ENCODE measurements around the gene PPP1CC.

PPP1CC gene

DNA sequence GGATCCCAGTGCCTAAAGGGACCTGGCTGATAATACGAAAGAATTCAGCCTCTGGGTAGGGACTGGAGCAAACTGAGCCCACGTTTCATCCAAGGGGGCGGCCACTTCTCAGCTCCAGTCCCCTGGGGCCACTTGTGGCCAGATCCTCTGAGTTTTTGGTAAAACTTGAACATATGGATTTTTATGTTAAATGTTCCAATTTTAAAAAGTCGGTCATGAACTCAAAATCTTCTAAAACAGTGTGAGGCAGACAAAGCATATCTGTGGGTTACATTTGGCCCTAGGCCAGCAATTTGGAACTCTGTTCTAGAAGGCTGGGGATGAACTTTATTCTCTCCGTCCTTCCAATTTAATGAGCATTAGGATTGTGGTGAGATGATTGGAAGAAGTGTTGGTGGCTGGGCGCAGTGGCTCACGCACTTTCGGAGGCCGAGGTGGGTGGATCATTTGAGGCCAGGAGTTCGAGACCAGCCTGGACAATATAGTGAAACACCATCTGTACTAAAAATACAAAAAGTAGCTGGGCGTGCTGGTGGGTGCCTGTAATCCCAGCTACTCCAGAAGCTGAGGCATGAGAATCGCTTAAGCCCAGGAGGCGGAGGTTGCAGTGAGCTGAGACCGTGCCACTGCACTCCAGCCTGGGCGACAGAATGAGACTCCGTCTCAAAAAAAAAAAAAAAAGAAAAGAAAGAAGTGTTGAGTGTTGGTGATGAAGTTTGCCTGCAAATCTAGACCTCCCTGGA is 3.0 kb upstream of the PPP1CC start:
- no peak for DNase-seq (ENCODE audit: low spot score)
- TF ChIP-seq, protein P1, sequence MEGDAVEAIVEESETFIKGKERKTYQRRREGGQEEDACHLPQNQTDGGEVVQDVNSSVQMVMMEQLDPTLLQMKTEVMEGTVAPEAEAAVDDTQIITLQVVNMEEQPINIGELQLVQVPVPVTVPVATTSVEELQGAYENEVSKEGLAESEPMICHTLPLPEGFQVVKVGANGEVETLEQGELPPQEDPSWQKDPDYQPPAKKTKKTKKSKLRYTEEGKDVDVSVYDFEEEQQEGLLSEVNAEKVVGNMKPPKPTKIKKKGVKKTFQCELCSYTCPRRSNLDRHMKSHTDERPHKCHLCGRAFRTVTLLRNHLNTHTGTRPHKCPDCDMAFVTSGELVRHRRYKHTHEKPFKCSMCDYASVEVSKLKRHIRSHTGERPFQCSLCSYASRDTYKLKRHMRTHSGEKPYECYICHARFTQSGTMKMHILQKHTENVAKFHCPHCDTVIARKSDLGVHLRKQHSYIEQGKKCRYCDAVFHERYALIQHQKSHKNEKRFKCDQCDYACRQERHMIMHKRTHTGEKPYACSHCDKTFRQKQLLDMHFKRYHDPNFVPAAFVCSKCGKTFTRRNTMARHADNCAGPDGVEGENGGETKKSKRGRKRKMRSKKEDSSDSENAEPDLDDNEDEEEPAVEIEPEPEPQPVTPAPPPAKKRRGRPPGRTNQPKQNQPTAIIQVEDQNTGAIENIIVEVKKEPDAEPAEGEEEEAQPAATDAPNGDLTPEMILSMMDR (IDR thresholded peaks at IDR 0.05; ENCODE audit: extremely low read depth, insufficient read depth, missing control alignments), result no peak
- in situ Hi-C loops (cut with MboI; ENCODE audit: low pct_unique_long_range_greater_than_20kb, low sequenced_read_pairs, unreplicated experiment), result no loop called here

DNA sequence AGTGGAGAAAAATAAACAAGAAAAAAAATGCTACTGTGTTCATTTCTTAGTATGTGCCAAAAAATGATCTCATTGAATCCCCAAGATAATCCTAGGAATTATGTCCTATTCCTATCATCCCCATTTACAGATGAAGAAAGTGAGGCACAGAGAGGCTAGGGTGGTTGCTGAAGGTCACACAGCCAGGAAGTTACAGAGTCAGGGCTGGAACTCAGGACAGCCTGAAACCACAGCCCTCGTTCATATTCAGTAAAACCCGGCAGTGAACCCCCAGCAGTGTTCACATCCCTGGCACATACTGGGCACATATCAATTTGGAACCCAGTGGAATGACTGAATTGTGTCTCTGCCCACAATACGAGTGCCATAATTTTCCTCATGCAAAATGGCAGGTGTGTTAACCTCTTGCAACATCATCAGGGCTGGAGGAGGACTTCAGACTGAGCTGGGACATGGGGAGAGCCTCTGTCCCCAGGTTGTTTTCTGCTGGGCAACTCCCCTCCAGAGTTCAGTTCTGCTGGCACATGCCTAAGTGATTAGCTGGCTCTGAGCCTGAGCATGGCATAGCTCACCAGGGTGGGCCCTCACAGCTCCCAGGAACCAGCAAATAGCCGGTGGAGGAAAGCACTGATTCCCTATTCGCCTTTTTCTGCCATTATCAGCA is 2.0 kb upstream of the PPP1CC start:
- no peak for DNase-seq (ENCODE audit: low spot score)
- in situ Hi-C loops (cut with MboI; ENCODE audit: low pct_unique_long_range_greater_than_20kb, low sequenced_read_pairs, unreplicated experiment), result no loop called here
- TF ChIP-seq, protein P1 (IDR thresholded peaks at IDR 0.05; ENCODE audit: extremely low read depth, insufficient read depth, missing control alignments), result no peak

DNA sequence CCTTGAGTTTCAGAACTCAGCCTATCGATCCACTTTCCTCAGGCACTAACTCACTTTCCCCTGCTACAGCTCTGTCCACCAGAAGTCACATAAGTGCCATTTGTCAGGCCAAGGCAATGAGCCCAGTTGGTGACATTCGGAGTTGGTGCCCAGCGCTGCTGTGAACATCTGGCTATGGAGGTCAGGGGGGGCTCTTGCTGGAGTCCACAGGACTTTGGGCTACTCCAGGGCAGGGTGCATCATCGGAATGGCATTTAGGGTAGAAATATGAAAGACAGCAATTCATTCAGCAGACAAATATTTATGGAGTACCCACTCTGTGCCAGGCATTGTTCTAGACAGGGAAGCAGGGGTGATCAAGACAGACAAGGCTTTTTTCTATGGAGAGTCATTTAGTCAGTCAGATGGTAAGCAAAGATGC is 1.5 kb upstream of the PPP1CC start:
- in situ Hi-C loops (cut with MboI; ENCODE audit: low pct_unique_long_range_greater_than_20kb, low sequenced_read_pairs, unreplicated experiment), result no loop called here
- no peak for DNase-seq (ENCODE audit: low spot score)
- TF ChIP-seq, protein P1 (IDR thresholded peaks at IDR 0.05; ENCODE audit: extremely low read depth, insufficient read depth, missing control alignments), result no peak

DNA sequence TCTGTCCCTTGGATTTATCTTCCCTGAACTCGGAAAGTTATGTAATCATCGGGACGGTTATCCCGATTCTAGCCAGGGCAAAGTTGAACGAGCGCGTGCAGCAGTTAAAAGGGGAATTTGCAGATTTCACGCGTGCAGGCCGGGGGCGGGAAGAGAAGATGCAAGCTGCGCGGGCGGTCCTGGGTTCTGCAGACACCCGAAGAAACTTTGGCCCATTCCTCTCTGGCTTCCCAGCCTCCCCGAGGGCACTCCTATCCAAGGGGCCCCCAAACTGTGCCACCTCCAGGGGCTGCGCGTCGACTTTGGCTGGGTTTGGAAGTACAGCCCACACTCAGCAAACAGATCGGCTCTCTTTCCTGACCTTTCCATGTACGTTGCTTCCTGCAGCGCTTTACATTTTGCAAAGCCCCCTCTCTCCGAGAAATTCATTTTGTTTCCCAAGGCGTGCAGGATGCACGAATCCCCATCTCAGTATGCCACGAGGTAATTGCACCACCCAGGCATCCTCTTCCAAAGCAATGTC is 941 bp upstream of the PPP1CC start:
- TF ChIP-seq, protein P1 (IDR thresholded peaks at IDR 0.05; ENCODE audit: extremely low read depth, insufficient read depth, missing control alignments), result no peak
- in situ Hi-C loops (cut with MboI; ENCODE audit: low pct_unique_long_range_greater_than_20kb, low sequenced_read_pairs, unreplicated experiment), result no loop called here
- no peak for DNase-seq (ENCODE audit: low spot score)

DNA sequence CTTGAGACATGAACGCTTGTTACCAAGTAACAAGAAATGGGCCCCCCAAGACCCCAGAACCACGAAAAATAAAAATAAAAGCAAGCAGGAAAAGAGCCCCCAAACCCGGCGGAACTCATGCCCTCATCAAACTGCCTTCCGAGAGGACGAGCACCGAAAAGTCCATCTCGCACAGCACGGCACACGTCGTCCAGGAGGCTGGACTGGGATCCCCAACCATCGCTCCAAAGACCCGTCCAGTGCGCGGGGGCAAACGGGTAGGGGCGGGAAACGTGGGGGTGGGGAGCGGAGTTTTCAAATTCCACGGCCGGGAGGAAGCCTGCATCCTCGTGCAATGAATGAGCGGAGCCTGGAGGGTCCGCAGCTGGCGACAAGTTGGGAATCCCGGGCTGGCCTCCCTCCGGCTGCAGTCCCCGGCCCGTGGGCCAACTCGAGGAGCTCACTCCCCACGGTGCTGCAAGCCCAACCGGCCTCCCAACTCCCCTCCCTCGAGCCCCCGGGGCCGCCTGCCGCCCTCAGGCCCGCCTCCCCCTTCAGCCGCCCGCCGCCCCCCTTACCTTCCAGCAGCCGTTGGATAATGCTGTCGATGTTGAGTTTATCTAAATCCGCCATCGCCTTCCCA is 484 bp downstream of the PPP1CC start:
- TF ChIP-seq, protein P1 (IDR thresholded peaks at IDR 0.05; ENCODE audit: extremely low read depth, insufficient read depth, missing control alignments), result no peak
- DNase-seq (ENCODE audit: low spot score), result peak; percentile 33
- in situ Hi-C loops (cut with MboI; ENCODE audit: low pct_unique_long_range_greater_than_20kb, low sequenced_read_pairs, unreplicated experiment), result no loop called here

DNA sequence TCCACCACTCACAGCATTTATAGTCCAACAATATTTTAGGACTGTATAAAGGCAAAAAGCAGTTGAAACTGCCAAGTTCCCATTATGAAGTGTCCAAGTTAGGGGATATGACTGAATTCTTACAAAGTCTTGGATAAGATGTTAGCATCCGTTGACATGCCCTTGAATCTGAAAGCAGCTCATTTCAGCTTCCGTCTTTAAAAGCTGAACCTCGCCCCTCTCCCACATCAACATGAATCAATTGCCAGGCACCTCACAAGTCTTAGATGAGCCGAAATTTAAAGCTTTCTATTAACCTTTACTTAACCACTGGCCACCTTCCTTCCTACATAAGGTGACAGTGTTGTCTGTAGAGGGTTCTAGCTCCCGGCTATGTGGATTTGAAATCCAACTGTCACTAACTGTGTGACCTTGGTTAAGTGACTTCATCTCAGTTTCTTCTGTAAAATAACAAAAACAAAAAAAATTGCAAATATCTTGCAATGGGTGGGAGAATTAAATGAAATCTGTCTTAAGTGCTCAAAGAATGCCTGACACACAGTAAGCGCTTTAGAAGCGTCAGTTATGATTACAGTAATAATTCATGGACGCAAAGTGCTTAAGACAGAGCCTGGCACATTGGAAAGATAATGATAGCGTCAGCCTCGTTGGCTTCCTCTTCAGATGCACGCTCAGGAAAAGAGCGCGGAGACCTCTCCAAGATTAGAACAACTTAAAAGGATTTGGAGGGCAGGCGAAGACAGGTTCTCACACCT is 1.2 kb downstream of the PPP1CC start:
- TF ChIP-seq, protein P1 (IDR thresholded peaks at IDR 0.05; ENCODE audit: extremely low read depth, insufficient read depth, missing control alignments), result no peak
- in situ Hi-C loops (cut with MboI; ENCODE audit: low pct_unique_long_range_greater_than_20kb, low sequenced_read_pairs, unreplicated experiment), result no loop called here
- DNase-seq (ENCODE audit: low spot score), result peak; percentile 40

Data from GM13977 (cell line).